ENCODE measurements around the gene SLC7A7.
"Not testable (repeated sequence)": the region's sequence is repeated elsewhere in the genome, so short reads cannot be mapped to it uniquely, and the experiment has no call there.

The SLC7A7 gene

GRCh38 chr14:22820731-22821130 is 5.5 kb upstream of the SLC7A7 start:
- no peak for DNase-seq (ENCODE audit: low spot score)

- DNase-seq (ENCODE audit: low spot score): no peak
Measured at GRCh38 chr14:22819151-22819988, 4.1 kb upstream of the SLC7A7 start.

- DNase-seq (ENCODE audit: low spot score): no peak
Measured at GRCh38 chr14:22814373-22814772, 862 bp downstream of the SLC7A7 start.

GRCh38 chr14:22813145-22813544 is 2.1 kb downstream of the SLC7A7 start:
- DNase-seq (ENCODE audit: low spot score): no peak

- no peak for DNase-seq (ENCODE audit: low spot score)
Measured at GRCh38 chr14:22812744-22813143, 2.5 kb downstream of the SLC7A7 start.

- DNase-seq (ENCODE audit: low spot score): peak; percentile 54
Measured at GRCh38 chr14:22811722-22812121, 3.5 kb downstream of the SLC7A7 start.

- no peak for DNase-seq (ENCODE audit: low spot score)
Measured at GRCh38 chr14:22808388-22809209, 6.6 kb downstream of the SLC7A7 start.

- DNase-seq (ENCODE audit: low spot score): no peak
Measured at GRCh38 chr14:22807432-22808087, 7.7 kb downstream of the SLC7A7 start.

GRCh38 chr14:22805235-22805634 is 10.0 kb downstream of the SLC7A7 start:
- not testable (repeated sequence) for DNase-seq (ENCODE audit: low spot score)

GRCh38 chr14:22803687-22803974 is 11.6 kb downstream of the SLC7A7 start:
- no peak for DNase-seq (ENCODE audit: low spot score)

- no peak for DNase-seq (ENCODE audit: low spot score)
Measured at GRCh38 chr14:22802860-22803686, 12.2 kb downstream of the SLC7A7 start.

GRCh38 chr14:22801716-22802115 is 13.5 kb downstream of the SLC7A7 start:
- no peak for DNase-seq (ENCODE audit: low spot score)

GRCh38 chr14:22800346-22800745 is 14.9 kb downstream of the SLC7A7 start:
- no peak for DNase-seq (ENCODE audit: low spot score)

GRCh38 chr14:22798528-22798927 is 16.7 kb downstream of the SLC7A7 start:
- DNase-seq (ENCODE audit: low spot score): no peak

GRCh38 chr14:22797017-22797917 is 18.0 kb downstream of the SLC7A7 start:
- DNase-seq (ENCODE audit: low spot score): no peak

GRCh38 chr14:22796087-22796707 is 19.0 kb downstream of the SLC7A7 start:
- no peak for DNase-seq (ENCODE audit: low spot score)

- DNase-seq (ENCODE audit: low spot score): no peak
Measured at GRCh38 chr14:22794551-22794951, 20.7 kb downstream of the SLC7A7 start.

GRCh38 chr14:22793976-22794375 is 21.3 kb downstream of the SLC7A7 start:
- no peak for DNase-seq (ENCODE audit: low spot score)

- DNase-seq (ENCODE audit: low spot score): not testable (repeated sequence)
Measured at GRCh38 chr14:22793550-22793949, 21.7 kb downstream of the SLC7A7 start.

GRCh38 chr14:22792158-22792557 is 23.1 kb downstream of the SLC7A7 start:
- no peak for DNase-seq (ENCODE audit: low spot score)
